IMR-90 (cell line): ENCODE data around the gene PPP1R2. TPM values are rescaled to one million over a fixed set of nuclear protein-coding genes. Genes with fewer than 3 reads are reported as not detected.
"Not testable (repeated sequence)": the region's sequence is repeated elsewhere in the genome, so short reads cannot be mapped to it uniquely, and the experiment has no call there.

Experiments used
- ATAC-seq: fragments of 200-7000 bp; cut with Tn5 transposase; 2 replicates; pipeline ENCODE4 v1.9.1; 2020; ENCODE audit warnings: low read depth, mild to moderate bottlenecking, moderate library complexity
- BruUV-seq: library from RNA; stranded (reverse); fragments of 400-500 nt; replicated peaks from 2 replicates; lab custom pipeline; 2021; lab: Mats Ljungman, UMichigan
- CTCF ChIA-PET: fragments of 300-600 bp; formaldehyde crosslinking; extraction: SDS; loops from one replicate; lab custom pipeline; 2021; ENCODE audit warnings: antibody characterized with exemption; lab: Yijun Ruan, JAX
- POLR2A ChIA-PET: fragments of 300-600 bp; sonication (Branson Sonifier 250); formaldehyde crosslinking; loops from one replicate; lab custom pipeline; 2022; ENCODE audit warnings: antibody characterized with exemption; ENCODE audit not compliant: unreplicated experiment; lab: Charles Lee
- DNase-seq: peaks from one replicate; pipeline ENCODE4 v3.0.0; 2013
- H2AFZ ChIP-seq: replicated peaks from 2 replicates; pipeline ENCODE3; 2013; ENCODE audit warnings: low read length, mild to moderate bottlenecking; ENCODE audit not compliant: poor library complexity
- H2AK5ac ChIP-seq: 2 replicates; pipeline ENCODE4 v1.6.1; 2013; ENCODE audit warnings: low read depth, low read length, inconsistent platforms
- H2AK9ac ChIP-seq: replicated peaks from 2 replicates; pipeline ENCODE3; 2013; ENCODE audit warnings: mild to moderate bottlenecking, low read depth, low read length, moderate library complexity; ENCODE audit not compliant: poor library complexity
- H2BK120ac ChIP-seq: 2 replicates; pipeline ENCODE4 v1.6.1; 2013; ENCODE audit warnings: low read depth, low read length, inconsistent platforms
- H2BK15ac ChIP-seq: 3 replicates; pipeline ENCODE4 v1.6.1; 2013; ENCODE audit warnings: low read depth, low read length, inconsistent platforms
- H2BK20ac ChIP-seq: 2 replicates; pipeline ENCODE4 v1.6.1; 2013; ENCODE audit warnings: low read depth, mild to moderate bottlenecking, inconsistent platforms, low read length, moderate library complexity
- H2BK5ac ChIP-seq: 2 replicates; pipeline ENCODE4 v1.6.1; 2013; ENCODE audit warnings: mild to moderate bottlenecking, low read depth, low read length, inconsistent platforms; ENCODE audit not compliant: poor library complexity, severe bottlenecking
- H3K14ac ChIP-seq: replicated peaks from 2 replicates; pipeline ENCODE4 v1.6.1; 2013; ENCODE audit warnings: low read depth, low read length, inconsistent platforms
- H3K18ac ChIP-seq: 2 replicates; pipeline ENCODE4 v1.6.1; 2013; ENCODE audit warnings: low read depth, low read length, control low read depth
- H3K23ac ChIP-seq: 2 replicates; pipeline ENCODE4 v1.6.1; 2013; ENCODE audit warnings: low read depth, low read length, inconsistent platforms
- H3K27ac ChIP-seq: 2 replicates; pipeline ENCODE4 v1.5.1; 2013; ENCODE audit warnings: mild to moderate bottlenecking, control low read depth, low read length; ENCODE audit not compliant: insufficient read depth
- H3K27me3 ChIP-seq: 2 replicates; pipeline ENCODE4 v1.6.1; 2013; ENCODE audit warnings: low read length; ENCODE audit not compliant: control insufficient read depth, insufficient read depth
- H3K36me3 ChIP-seq: 2 replicates; pipeline ENCODE4 v1.6.1; 2013; ENCODE audit warnings: low read length, mixed read lengths; ENCODE audit not compliant: control insufficient read depth, insufficient read depth
- H3K4ac ChIP-seq: 2 replicates; pipeline ENCODE4 v1.6.1; 2013; ENCODE audit warnings: low read depth, low read length, inconsistent platforms
- H3K4me1 ChIP-seq: 2 replicates; pipeline ENCODE4 v1.6.1; 2013; ENCODE audit warnings: low read length, mixed read lengths; ENCODE audit not compliant: control insufficient read depth, insufficient read depth
- H3K4me2 ChIP-seq: 2 replicates; pipeline ENCODE4 v1.6.1; 2013; ENCODE audit warnings: low read depth, mild to moderate bottlenecking, control low read depth, low read length, moderate library complexity
- H3K4me3 ChIP-seq: 2 replicates; pipeline ENCODE4 v1.5.1; 2013; ENCODE audit warnings: low read depth, mild to moderate bottlenecking, control low read depth, low read length, moderate library complexity; ENCODE audit not compliant: insufficient read depth
- H3K56ac ChIP-seq: 2 replicates; pipeline ENCODE4 v1.6.1; 2013; ENCODE audit warnings: low read length, inconsistent platforms; ENCODE audit not compliant: insufficient read depth; ENCODE audit errors: extremely low read depth
- H3K79me1 ChIP-seq, 2 experiments: 2 replicates each; pipeline ENCODE4 v1.6.1; 2013; ENCODE audit warnings: low read length in 2 of 2, inconsistent platforms in 1 of 2, low read depth in 1 of 2
- H3K9ac ChIP-seq: 2 replicates; pipeline ENCODE4 v1.6.1; 2013; ENCODE audit warnings: low read depth, low read length, control low read depth
- H3K9me1 ChIP-seq: 2 replicates; pipeline ENCODE4 v1.6.1; 2013; ENCODE audit warnings: low read length, inconsistent platforms; ENCODE audit not compliant: insufficient read depth
- H3K9me3 ChIP-seq: 2 replicates; pipeline ENCODE4 v1.6.1; 2013; ENCODE audit warnings: low read length; ENCODE audit not compliant: control insufficient read depth, insufficient read depth
- H4K20me1 ChIP-seq: 2 replicates; pipeline ENCODE4 v1.6.1; 2013; ENCODE audit warnings: low read length, inconsistent platforms; ENCODE audit not compliant: insufficient read depth
- H4K5ac ChIP-seq: 2 replicates; pipeline ENCODE4 v1.6.1; 2013; ENCODE audit warnings: mild to moderate bottlenecking, low read depth, low read length, control low read depth
- H4K8ac ChIP-seq, 2 experiments: 2 replicates each; pipeline ENCODE4 v1.6.1; 2013; ENCODE audit warnings: low read depth in 2 of 2, low read length in 2 of 2, control low read depth in 1 of 2, inconsistent platforms in 1 of 2
- H4K91ac ChIP-seq: 2 replicates; pipeline ENCODE4 v1.6.1; 2013; ENCODE audit warnings: low read depth, low read length, inconsistent platforms; ENCODE audit not compliant: insufficient read depth
- WGBS, 2 experiments: methylation state at CpG; one replicate each; pipeline versions ENCODE4 v1.1.5 to v1.1.7; 2013; ENCODE audit warnings: missing lambda C conversion rate in 2 of 2; ENCODE audit not compliant: insufficient read length in 1 of 2; ENCODE audit errors: extremely low coverage in 2 of 2; 5-methylcytosine and 5-hydroxymethylcytosine counted together
- dilution Hi-C: fragments of 300-500 bp; cut with HindIII; formaldehyde crosslinking; loops from one replicate; pipeline ENCODE4 v1.14.3; 2018; ENCODE audit warnings: low sequenced_read_pairs; ENCODE audit not compliant: unreplicated experiment
- in situ Hi-C: fragments of 300-500 bp; cut with MboI; formaldehyde crosslinking; loops from 3 replicates; pipeline ENCODE4 v1.14.3; 2019; ENCODE audit warnings: low sequenced_read_pairs, inconsistent platforms, mixed read lengths
- intact Hi-C: fragments of 100-400 bp; cut with micrococcal nuclease; formaldehyde crosslinking; loops from 2 replicates; pipeline ENCODE4 v1.10.0; 2022
- polyA plus RNA-seq, 3 experiments: library from polyadenylated mRNA; depleted of rRNA; stranded (reverse); fragments of >200 nt; gene quantifications; 2 replicates each; pipeline ENCODE4 v1.2.3, GENCODE V29; 2012; ENCODE audit warnings: low replicate concordance in 1 of 3
- total RNA-seq: library from RNA; depleted of rRNA; stranded (reverse); fragments of >200 nt; gene quantifications from 2 replicates; pipeline ENCODE4 v1.2.3, GENCODE V29; 2012

PPP1R2 gene
- total and polyA plus RNA-seq, 2 of the 4 experiments (the other 2 are of a cell fraction): 9.2 to 36.0 TPM

- peaks cover 17% of the 10 kb centered on the region for H3K27me3 ChIP-seq
These were observed 46.7 kb upstream of the PPP1R2 start for GRCh38 chr3:195589796-195590195.

More at GRCh38 chr3:195589796-195590195, 46.7 kb upstream of the PPP1R2 start:
- POLR2A ChIA-PET, H2AFZ ChIP-seq, H3K4me3 ChIP-seq, ATAC-seq, H3K36me3 ChIP-seq, H3K23ac ChIP-seq, H2AK9ac ChIP-seq, H3K18ac ChIP-seq, H3K4me1 ChIP-seq, H2BK120ac ChIP-seq, H3K9me1 ChIP-seq, DNase-seq, H2AK5ac ChIP-seq, H4K8ac ChIP-seq, H3K14ac ChIP-seq, H3K4ac ChIP-seq, H3K4me2 ChIP-seq, H4K5ac ChIP-seq, H3K79me1 ChIP-seq, intact Hi-C loops, H3K9ac ChIP-seq, H3K9me3 ChIP-seq, H2BK5ac ChIP-seq, H4K91ac ChIP-seq, in situ Hi-C loops, H3K56ac ChIP-seq, BruUV-seq, H4K20me1 ChIP-seq, H2BK15ac ChIP-seq, dilution Hi-C loops, H2BK20ac ChIP-seq, H3K27ac ChIP-seq, CTCF ChIA-PET: not testable (repeated sequence)
- no CpG with 5 or more reads among the region's 6 CpGs for WGBS, 2 experiments
